Lower leg skin (tissue), 3 donors: ENCODE data around the gene VTI1A.

ENCODE experiments used
- POLR2A ChIP-seq, 2 donors: fragments of 450-650 bp; IDR thresholded peaks; one replicate each; pipeline ENCODE4 v1.6.1; 2016 to 2017; ENCODE audit warnings: antibody characterized with exemption in 2 of 2, mild to moderate bottlenecking in 1 of 2, moderate library complexity in 1 of 2
- TF ChIP-seq, protein P1 (sequence below), 3 donors: fragments of 450-650 bp; IDR thresholded peaks; one replicate each; pipeline ENCODE4 v1.5.1; 2016; ENCODE audit warnings: antibody characterized with exemption in 3 of 3, mild to moderate bottlenecking in 3 of 3, moderate library complexity in 2 of 3

DNA sequence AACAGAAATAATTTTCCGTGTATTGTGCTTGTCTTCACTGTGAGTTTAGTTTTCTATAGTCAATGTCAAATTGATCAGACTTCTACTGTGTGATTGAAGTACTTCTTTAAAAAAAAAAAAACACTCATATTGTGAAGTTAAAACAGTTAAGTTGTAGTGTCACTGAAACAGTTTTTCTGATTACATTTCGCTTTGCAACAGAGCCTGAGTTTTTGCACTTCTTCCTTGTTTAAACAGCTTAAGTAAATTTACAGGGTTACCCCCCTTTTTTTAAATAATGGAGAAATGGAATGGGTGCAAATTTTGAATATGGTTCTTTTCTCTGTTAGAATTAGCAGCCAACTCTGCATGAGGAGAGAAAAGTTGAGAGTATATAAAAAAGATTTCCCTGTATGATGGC is 117.3 kb downstream of the VTI1A start:
- TF ChIP-seq POLR2A (IDR thresholded peaks at IDR 0.05), result no peak
- TF ChIP-seq, protein P1, sequence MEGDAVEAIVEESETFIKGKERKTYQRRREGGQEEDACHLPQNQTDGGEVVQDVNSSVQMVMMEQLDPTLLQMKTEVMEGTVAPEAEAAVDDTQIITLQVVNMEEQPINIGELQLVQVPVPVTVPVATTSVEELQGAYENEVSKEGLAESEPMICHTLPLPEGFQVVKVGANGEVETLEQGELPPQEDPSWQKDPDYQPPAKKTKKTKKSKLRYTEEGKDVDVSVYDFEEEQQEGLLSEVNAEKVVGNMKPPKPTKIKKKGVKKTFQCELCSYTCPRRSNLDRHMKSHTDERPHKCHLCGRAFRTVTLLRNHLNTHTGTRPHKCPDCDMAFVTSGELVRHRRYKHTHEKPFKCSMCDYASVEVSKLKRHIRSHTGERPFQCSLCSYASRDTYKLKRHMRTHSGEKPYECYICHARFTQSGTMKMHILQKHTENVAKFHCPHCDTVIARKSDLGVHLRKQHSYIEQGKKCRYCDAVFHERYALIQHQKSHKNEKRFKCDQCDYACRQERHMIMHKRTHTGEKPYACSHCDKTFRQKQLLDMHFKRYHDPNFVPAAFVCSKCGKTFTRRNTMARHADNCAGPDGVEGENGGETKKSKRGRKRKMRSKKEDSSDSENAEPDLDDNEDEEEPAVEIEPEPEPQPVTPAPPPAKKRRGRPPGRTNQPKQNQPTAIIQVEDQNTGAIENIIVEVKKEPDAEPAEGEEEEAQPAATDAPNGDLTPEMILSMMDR (IDR thresholded peaks at IDR 0.05), result no peak
